Measurements from ENCODE around the gene TEX261.
"Not testable (repeated sequence)": the region's sequence is repeated elsewhere in the genome, so short reads cannot be mapped to it uniquely, and the experiment has no call there.

Gene TEX261

DNA sequence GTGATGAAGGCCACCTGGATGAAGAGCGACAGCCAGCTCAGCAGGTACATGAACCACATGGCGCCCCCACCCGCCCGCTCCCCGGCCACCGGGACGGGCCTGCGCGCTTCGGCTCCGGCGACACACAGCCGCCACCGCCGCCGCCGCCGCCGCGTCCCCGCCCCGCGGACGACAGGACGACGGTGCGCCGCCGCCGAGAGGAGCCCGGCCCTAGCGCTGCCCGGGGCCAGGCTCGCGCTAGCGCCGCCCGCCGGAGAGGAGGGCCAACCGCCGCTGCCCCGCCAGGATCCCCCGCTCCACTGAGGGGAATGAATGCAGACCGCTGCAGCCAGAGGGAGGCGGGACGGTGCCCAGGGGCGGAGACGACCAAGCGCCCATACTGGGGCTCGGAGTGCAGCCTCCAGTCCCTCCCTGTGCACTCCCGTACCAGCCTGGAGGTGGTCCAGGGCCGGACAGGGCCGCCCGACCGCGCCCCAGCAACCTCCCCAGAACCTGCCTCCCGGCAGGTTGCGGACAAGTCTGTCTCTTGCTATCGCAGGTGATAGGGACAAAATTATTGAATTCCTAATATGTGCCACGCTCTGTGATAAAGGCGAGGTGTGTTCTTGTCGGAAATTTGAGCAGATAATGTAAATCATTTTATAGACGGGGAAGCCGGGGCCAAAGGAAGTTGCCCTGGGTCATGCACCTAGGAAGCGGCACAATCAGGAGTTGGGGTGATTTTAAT lies at the start of gene TEX261:
TEX261 (minus strand) TSS at position 175 of the 727 bp plus-strand sequence; CDS start at position 59, 116 bp downstream.
- peak; percentile 69 to 89 (median 80) for DNase-seq (ENCODE audit: low read depth in 3 of 3, low spot score in 1 of 3)

DNA sequence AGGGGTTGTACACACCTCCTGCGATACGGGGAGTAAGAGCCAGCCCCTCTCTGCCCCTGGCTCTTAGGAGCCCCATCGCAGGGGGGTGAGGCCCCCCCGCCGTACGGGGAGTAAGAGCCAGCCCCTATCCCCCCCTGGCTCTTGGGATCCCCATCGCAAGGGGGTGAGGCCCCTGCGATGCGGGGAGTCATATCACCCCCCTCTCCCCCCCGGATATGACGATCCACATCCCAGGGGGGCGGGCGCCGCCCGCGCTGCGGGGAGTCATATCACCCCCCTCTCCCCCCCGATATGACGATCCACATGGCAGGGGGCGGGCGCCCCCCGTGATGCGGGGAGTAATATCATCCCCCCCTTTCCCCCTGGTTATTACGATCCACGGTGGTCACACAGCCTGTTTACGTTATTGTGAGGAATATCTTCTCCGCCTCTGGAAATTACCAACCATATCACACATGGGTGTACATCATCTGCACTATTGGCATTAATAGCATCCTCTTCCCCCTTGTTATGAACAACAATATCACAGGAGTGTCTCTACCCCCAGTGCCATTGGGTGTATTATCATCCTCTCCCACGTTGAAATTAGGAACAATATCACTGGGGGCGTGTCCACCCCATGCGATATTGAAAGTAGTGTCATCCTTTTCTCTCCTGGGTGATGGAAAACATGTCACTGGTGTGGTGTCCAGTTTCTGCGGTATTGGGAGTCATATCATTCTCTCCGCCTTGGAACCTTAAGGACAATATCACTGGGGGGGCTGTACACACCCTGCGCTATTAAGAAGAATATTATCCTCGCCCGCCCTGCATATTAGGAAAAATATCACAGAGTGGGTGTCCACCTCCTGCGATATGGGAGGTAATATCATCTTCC lies 49.1 kb upstream of the TEX261 start:
- DNase-seq (ENCODE audit: low read depth in 3 of 3, low spot score in 1 of 3), result no peak

- DNase-seq (ENCODE audit: low read depth in 3 of 3, low spot score in 1 of 3), result no peak
Measured at GRCh38 chr2:71042287-71042686, 47.6 kb upstream of the TEX261 start.

DNA sequence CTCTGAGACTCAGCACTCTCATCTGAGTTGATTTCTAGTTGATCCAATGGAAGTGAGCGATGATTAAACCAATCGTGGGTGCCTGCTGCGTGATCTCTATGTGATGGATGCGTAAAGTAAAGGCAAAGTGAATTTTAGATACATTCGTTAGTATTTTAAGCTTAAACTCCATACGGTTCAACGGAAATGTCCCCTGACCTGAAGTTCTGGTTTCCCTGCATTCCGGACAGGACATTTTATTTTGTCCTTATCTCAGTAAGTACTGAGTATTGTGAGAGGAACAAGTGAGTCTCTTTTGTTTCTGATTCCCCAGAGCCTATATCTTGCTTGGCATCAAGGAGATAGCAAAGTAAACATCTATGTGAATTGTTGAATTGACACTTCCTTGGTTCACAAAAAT lies 41.6 kb upstream of the TEX261 start:
- not testable (repeated sequence) for DNase-seq (ENCODE audit: low read depth in 3 of 3, low spot score in 1 of 3)

- peak; percentile 37 to 52 (median 43) for DNase-seq (ENCODE audit: low read depth in 3 of 3, low spot score in 1 of 3)
Measured at GRCh38 chr2:71023553-71024243, 29.0 kb upstream of the TEX261 start.

GRCh38 chr2:71021394-71021793 lies 26.7 kb upstream of the TEX261 start:
- DNase-seq (ENCODE audit: low read depth in 3 of 3, low spot score in 1 of 3), result not testable (repeated sequence)

- not testable (repeated sequence) for DNase-seq (ENCODE audit: low read depth in 3 of 3, low spot score in 1 of 3)
Measured at GRCh38 chr2:71019989-71020388, 25.3 kb upstream of the TEX261 start.

GRCh38 chr2:71018625-71019024 lies 24.0 kb upstream of the TEX261 start:
- DNase-seq (ENCODE audit: low read depth in 3 of 3, low spot score in 1 of 3), result no peak

- DNase-seq (ENCODE audit: low read depth in 3 of 3, low spot score in 1 of 3), result not testable (repeated sequence)
Measured at GRCh38 chr2:71011786-71012185, 17.1 kb upstream of the TEX261 start.

GRCh38 chr2:71008342-71008741 lies 13.7 kb upstream of the TEX261 start:
- DNase-seq (ENCODE audit: low read depth in 3 of 3, low spot score in 1 of 3), result no peak

DNA sequence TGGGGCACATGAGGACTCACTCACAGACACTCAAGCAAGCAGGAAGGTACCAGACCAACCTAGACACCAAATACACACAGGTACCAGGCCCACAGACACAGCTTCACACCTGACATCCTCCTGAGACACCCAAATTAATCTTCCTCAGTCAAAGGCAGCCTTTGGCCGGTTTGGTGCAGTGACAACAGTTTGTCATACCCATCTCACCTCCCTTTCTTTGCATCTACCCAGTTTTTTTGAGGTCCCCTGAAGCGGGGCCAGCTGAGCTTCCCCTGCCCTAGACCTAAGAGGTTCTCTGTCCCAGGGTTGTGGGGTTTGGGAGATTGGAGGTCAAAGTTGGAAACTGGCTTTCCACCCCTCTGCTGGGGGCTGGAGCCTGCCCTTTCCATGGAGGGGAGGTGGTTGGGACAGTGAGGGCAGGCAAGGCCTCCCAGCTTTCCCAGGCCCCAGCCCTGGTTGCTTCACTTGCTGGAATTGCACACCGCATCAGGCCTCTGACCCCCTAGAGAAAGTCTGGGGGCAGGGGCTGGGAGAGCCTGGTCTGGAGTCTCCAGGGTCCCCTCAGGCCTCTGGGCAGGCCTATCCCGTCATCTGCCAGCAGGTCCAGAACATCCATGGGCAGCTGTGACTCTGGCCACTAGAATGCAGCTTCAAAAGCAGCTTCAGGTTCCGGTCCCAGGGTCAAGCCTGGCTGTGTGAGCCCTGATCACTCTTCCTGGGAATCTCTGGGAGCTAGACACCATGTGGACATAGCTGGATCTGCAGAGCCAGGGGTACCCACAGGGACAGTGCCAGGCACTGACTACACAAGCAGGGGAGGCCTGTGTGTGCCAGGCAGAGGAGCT lies 12.5 kb upstream of the TEX261 start:
- no peak for DNase-seq (ENCODE audit: low read depth in 3 of 3, low spot score in 1 of 3)

DNA sequence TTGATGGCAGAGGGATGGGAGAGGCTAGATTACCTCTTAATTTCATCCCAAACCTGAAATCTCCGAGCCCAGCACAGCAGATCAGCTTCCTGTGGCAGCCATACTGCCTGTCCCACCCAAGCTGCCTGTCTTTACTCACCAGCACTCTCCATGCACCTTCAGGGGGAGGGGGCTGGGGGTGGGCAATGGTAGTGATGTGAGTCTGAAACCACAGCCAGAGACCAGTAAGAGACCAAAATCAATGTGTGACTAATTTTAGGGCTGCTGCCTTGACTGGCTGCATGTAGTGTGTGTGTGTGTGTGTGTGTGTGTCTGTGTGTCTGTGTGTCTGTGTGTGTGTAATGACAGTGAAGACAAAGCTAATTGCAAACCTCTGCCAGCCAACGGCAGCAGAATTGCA lies 11.7 kb upstream of the TEX261 start:
- DNase-seq (ENCODE audit: low read depth in 3 of 3, low spot score in 1 of 3), result no peak

- DNase-seq (ENCODE audit: low read depth in 3 of 3, low spot score in 1 of 3), result no peak
Measured at GRCh38 chr2:71005271-71006202, 10.9 kb upstream of the TEX261 start.

DNA sequence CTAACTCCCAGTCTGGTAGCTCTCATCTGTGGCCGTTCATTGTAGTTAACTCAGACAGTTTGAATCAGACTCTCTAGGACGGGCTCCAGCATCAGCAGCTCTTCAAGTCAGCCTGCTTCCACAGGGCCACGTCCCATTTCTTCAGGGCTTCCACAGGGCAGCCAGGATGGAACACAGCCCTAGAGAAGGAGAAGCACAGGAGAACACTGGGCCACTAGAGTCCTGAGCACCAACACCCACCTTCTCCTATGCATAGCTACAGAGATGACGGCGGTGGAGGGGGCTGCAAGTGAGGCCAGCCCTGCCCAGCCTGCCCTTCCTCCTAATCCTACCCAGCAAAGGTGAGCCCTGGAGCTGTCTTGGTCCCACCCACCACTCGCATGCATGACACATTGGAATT lies 10.2 kb upstream of the TEX261 start:
- no peak for DNase-seq (ENCODE audit: low read depth in 3 of 3, low spot score in 1 of 3)

DNA sequence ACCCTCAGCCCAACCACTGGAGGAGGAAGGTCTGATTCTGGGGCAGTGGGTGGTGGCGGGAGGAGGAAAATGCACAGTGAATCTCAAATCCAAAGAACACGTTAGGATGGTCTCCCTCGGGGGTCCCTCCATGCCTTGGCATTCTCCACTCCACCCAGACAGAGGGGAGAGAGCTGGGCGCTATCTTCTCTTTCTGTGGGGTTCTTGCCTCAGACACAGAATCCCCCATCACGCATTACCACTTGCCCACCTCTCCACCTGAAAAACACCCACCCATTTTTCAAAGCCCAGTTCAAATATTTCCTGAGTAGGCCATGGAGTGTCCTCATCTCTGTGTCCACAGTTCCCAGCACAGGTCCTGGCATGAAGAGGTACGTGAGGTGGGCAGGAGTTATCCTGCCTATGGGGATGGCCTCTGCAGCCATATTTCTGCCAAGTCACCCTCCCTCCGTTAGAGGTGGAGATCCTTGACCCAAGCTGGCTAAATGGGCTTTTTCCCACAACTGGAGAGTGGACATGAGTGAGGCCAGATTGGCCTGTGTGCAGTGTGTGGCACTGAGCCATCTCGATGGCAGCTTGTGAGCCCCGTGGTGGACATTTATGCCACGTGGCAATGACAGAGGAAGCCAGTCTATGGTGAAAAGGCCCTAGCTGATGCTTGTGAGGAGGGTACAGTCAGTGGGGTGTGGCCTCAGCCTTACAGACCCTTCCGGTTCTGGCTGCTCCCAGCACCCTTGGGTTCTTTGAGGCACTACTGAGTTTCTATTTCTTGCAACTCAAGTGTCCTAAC lies 9.5 kb upstream of the TEX261 start:
- no peak for DNase-seq (ENCODE audit: low read depth in 3 of 3, low spot score in 1 of 3)

- no peak for DNase-seq (ENCODE audit: low read depth in 3 of 3, low spot score in 1 of 3)
Measured at GRCh38 chr2:71003396-71003795, 8.7 kb upstream of the TEX261 start.

GRCh38 chr2:71001981-71002570 lies 7.4 kb upstream of the TEX261 start:
- DNase-seq (ENCODE audit: low read depth in 3 of 3, low spot score in 1 of 3), result no peak

DNA sequence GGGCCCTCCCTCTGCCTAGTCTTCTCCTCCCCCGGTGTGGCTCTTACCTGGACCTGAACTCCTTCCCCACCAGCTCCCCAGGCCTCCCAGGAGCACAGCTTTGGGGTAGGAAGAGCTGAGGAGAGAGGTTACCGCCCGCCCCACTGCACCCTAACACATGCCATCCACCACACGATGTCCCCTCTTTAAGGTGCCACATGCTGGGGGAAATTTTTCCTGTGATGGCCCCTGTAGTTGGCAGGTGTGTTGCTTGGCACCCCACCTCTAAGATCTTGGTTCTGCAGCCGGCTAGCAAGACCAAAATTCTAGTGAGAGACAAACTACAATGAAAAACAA lies 6.9 kb upstream of the TEX261 start:
- no peak for DNase-seq (ENCODE audit: low read depth in 3 of 3, low spot score in 1 of 3)
